Measurements from ENCODE around the gene WWC1. TPM values are rescaled to one million over a fixed set of nuclear protein-coding genes. Genes with fewer than 3 reads are reported as not detected.

Gene WWC1
- total and polyA plus RNA-seq, 10 of the 15 experiments (the other 5 are each of a cell fraction or from before 2014, with no cell fraction given) = 0.50 to 7.8 (median 2.5) TPM

DNA sequence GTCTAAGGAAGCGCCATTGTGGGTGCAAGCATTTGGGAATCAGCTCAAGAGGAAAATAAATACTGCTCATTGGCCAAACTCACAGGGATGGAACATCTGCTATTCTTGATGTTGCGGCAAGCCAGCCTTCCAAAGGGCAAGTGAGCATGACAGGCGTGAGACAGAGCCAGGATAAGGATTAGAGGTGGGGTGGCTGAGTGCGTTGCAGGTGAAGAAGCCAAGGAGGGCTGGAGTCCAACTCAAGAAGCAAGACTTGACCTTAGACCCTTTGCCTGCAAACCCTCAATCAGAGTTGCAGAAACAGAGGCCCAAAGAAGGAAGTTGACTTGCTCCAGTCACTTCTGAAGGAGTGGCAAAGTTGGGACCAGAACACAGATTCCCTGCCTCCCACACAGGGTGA, 79.4 kb downstream of the WWC1 start (continued):
- TF ChIP-seq, protein P1, sequence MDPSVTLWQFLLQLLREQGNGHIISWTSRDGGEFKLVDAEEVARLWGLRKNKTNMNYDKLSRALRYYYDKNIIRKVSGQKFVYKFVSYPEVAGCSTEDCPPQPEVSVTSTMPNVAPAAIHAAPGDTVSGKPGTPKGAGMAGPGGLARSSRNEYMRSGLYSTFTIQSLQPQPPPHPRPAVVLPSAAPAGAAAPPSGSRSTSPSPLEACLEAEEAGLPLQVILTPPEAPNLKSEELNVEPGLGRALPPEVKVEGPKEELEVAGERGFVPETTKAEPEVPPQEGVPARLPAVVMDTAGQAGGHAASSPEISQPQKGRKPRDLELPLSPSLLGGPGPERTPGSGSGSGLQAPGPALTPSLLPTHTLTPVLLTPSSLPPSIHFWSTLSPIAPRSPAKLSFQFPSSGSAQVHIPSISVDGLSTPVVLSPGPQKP (IDR thresholded peaks at IDR 0.05; ENCODE audit: low read depth, low read length) = no peak

DNA sequence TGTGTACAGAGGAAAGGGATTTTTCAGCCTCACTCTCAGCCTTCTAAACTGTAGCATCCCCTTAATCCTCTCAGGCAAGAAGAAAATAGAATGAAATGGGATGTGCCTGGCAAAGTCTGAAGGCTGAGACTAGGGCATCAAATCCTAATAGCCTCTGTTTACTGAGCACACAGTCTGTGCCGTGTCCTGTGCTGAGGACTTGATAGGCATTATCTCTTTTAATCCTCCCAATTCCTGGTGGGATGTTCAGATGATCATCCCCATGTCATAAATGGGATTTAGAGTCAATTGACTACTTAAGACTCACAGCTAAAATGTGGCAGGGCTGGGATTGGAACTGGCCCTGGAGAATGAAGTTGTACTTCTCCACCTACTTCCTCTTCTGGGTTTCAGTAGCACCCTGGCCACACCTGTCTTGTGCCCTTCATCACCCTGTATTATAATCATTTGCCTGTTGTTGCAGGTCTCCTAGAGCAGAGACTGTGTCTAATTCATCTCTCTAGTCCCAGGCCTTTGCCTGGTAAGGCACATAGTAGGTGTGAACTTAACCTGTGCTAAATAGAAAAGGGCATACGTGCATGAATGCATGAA, 81.0 kb downstream of the WWC1 start:
- TF ChIP-seq MYC (IDR thresholded peaks at IDR 0.05; ENCODE audit: insufficient read depth, insufficient read length, insufficient replicate concordance, low read length, severe bottlenecking) = no peak
- TF ChIP-seq KAT2A (conservative IDR thresholded peaks at IDR 0.05; ENCODE audit: control insufficient read depth, low read depth, low read length) = no peak
- TF ChIP-seq FOXM1 (IDR thresholded peaks at IDR 0.05; ENCODE audit: low read depth, low read length) = no peak
- TF ChIP-seq, protein P2, sequence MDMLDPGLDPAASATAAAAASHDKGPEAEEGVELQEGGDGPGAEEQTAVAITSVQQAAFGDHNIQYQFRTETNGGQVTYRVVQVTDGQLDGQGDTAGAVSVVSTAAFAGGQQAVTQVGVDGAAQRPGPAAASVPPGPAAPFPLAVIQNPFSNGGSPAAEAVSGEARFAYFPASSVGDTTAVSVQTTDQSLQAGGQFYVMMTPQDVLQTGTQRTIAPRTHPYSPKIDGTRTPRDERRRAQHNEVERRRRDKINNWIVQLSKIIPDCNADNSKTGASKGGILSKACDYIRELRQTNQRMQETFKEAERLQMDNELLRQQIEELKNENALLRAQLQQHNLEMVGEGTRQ (IDR thresholded peaks at IDR 0.05; ENCODE audit: borderline replicate concordance, low read depth, low read length) = no peak
- TF ChIP-seq, protein P3, sequence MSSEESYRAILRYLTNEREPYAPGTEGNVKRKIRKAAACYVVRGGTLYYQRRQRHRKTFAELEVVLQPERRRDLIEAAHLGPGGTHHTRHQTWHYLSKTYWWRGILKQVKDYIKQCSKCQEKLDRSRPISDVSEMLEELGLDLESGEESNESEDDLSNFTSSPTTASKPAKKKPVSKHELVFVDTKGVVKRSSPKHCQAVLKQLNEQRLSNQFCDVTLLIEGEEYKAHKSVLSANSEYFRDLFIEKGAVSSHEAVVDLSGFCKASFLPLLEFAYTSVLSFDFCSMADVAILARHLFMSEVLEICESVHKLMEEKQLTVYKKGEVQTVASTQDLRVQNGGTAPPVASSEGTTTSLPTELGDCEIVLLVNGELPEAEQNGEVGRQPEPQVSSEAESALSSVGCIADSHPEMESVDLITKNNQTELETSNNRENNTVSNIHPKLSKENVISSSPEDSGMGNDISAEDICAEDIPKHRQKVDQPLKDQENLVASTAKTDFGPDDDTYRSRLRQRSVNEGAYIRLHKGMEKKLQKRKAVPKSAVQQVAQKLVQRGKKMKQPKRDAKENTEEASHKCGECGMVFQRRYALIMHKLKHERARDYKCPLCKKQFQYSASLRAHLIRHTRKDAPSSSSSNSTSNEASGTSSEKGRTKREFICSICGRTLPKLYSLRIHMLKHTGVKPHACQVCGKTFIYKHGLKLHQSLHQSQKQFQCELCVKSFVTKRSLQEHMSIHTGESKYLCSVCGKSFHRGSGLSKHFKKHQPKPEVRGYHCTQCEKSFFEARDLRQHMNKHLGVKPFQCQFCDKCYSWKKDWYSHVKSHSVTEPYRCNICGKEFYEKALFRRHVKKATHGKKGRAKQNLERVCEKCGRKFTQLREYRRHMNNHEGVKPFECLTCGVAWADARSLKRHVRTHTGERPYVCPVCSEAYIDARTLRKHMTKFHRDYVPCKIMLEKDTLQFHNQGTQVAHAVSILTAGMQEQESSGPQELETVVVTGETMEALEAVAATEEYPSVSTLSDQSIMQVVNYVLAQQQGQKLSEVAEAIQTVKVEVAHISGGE (CRISPR knock-in tag; IDR thresholded peaks at IDR 0.05) = no peak
- no peak for TF ChIP-seq YBX1 (IDR thresholded peaks at IDR 0.05)
- no peak for TF ChIP-seq ASH2L (IDR thresholded peaks at IDR 0.05; ENCODE audit: borderline replicate concordance, low read depth)
- ChIA-PET RAD21 (ENCODE audit: unreplicated experiment) (no interaction called here), CTCF (no interaction called here), POLR2A (no interaction called here), SMC1A (ENCODE audit: uncharacterized antibody, unreplicated experiment) (no interaction called here)
- Histone ChIP-seq H3K27ac (ENCODE audit: control insufficient read depth, insufficient read depth) (no peak overlapping the region), H3K9me3 (replicated peaks; ENCODE audit: control insufficient read depth, insufficient read depth, low read length) (no peaks in the 10 kb centered on the region), H4K20me1 (ENCODE audit: control insufficient read depth, insufficient read depth) (no peaks in the 10 kb centered on the region), H2AFZ (ENCODE audit: control insufficient read depth, low read depth, low read length) (no peak overlapping the region), H3K79me2 (ENCODE audit: control insufficient read depth, insufficient read depth, low read length) (no peaks in the 10 kb centered on the region), H3K4me3 (no peak overlapping the region), H3K36me3 (ENCODE audit: control insufficient read depth in 2 of 2, insufficient read depth in 2 of 2, low read length in 1 of 2) (no peaks in the 10 kb centered on the region), H3K27me3 (replicated peaks in 1 of 2; ENCODE audit: control insufficient read depth in 2 of 2, insufficient read depth in 2 of 2, low read length in 1 of 2) (no peaks in the 10 kb centered on the region), H3K4me2 (ENCODE audit: control insufficient read depth, insufficient read depth) (no peak overlapping the region), H3K4me1 (ENCODE audit: control insufficient read depth, insufficient read depth, low read length) (peaks cover 7% of the 10 kb centered on the region), H3K9ac (ENCODE audit: control insufficient read depth, insufficient read depth, low read length) (no peak overlapping the region)
- WGBS (ENCODE audit: insufficient coverage, insufficient replicate concordance, low lambda C conversion rate, missing lambda C conversion rate) = 18% methylated on average over 2 of the region's 2 CpGs
- ATAC-seq (peak; percentile 78), FAIRE-seq (peak; percentile 7), DNase-seq (ENCODE audit: low read depth, low spot score) (no peak)
- no TSS peak for BruUV-seq (replicated peaks)
- intact Hi-C loops (cut with micrococcal nuclease; ENCODE audit: unreplicated experiment) = no loop called here
- in situ Hi-C loops (cut with MboI) = no loop called here
